ENCODE data around the gene FAM237B.
A peak's percentile ranks its signal among the peaks of the same experiment; 100 is the strongest.
"Not testable (repeated sequence)": the region's sequence is repeated elsewhere in the genome, so short reads cannot be mapped to it uniquely, and the experiment has no call there.

FAM237B gene

DNA sequence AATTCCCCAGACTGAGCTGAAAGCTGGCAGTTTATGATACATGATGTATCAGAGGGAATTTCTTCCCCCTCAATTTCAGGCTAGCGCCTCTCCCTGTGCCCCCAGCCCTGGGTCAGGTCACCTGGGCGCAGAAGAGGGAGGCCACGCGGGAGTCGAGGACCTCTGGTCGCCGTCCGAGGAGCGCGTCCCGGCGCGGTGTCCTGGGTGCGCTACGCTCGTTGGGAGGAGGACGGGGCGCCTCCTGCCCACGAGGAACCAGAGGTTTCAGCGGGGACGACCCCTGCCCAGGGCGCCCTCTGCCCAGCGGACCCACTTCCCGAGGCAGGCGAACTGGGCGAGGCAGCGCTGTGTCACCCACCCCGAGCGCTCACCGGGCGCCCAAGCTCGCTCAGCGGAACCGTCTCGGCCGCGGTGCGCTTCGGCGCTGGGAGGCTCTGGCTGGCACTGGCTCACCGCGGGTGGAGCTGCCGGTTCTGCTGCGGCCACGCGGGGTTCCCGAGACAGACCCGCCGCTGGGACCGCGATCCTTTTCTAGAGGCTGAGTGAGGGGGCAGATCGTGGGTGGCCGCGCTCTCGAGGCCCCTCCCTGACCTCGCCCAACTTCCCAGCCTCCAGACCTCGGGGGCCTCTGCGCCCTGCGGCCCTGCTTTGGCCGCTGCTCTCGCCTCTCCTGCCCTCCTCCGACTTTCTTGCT is at the start of gene FAM237B:
FAM237B (minus strand) TSS at position 504 of the 694 bp plus-strand sequence. CDS start 1,556 bp downstream, outside the sequence.
- DNase-seq = no peak

DNA sequence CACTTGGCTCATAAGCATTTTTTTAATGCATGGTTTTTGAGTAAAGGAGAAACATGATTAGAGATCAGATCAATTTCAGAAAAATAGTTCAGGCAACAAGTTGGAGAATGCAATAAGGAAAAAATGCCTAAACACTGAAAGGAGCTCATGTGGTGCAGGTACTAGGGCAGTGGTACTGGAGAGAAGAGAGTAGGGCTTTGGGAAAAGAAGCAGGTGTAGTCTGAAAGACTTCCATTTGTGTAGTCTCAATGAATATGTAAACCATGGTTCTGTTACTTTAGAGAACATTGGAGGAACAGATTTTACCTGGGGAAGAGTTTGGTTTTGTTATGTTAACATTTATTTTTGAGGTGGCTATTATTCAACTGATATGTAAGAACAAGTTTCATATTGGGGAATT is 30.9 kb upstream of the FAM237B start:
- no peak for DNase-seq

DNA sequence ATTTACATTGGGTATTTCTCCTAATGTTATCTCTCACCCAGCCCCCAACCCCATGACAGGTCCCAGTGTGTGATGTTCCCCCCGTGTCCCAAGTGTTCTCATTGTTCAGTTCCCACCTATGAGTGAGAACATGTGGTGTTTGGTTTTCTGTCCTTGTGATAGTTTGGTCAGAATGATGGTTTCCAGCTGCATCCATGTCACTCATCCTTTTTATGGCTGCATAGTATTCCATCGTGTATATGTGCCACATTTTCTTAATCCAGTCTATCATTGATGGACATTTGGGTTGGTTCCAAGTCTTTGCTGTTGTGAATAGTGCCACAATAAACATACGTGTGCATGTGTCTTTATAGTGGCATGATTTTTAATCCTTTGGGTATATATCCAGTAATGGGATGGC is 28.9 kb upstream of the FAM237B start:
- not testable (repeated sequence) for DNase-seq

DNA sequence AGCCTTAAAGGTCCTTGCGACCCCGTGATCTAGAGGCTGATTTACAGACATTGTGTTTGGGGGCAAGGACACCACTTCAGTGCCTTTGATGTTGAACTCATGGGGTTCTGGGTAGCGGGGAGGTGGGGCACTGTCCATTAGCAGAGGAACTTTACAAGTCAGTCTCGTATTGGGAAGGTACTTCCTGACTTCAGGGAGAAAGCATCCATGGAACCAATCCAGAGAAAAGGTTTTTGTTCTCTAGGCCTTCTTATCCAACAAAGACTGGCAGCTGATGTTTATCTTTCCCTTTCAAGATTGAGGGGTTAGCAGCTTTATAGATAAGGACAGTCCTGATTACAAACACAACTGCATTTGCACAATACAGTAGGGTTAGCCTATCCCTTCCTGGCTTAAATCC is 28.2 kb upstream of the FAM237B start:
- no peak for DNase-seq

DNA sequence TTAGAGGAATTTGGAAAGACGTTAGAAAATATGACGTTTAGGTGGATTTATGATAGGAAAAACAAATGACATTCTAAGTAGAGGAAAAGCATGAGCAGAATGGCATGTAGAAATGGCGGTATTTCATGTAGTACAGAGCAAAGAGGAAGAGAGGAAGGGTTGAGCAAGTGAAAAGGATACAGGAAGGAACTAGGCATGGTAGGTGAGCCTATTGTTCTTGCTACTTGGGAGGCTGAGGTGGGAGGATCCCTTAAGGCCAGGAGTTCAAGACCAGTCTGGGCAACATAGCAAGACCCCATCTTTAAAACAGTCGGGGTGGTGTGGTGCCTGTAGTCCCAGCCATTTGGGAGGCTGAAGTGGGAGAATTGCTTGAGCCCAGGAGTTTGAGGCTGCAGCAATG is 26.7 kb upstream of the FAM237B start:
- no peak for DNase-seq

DNA sequence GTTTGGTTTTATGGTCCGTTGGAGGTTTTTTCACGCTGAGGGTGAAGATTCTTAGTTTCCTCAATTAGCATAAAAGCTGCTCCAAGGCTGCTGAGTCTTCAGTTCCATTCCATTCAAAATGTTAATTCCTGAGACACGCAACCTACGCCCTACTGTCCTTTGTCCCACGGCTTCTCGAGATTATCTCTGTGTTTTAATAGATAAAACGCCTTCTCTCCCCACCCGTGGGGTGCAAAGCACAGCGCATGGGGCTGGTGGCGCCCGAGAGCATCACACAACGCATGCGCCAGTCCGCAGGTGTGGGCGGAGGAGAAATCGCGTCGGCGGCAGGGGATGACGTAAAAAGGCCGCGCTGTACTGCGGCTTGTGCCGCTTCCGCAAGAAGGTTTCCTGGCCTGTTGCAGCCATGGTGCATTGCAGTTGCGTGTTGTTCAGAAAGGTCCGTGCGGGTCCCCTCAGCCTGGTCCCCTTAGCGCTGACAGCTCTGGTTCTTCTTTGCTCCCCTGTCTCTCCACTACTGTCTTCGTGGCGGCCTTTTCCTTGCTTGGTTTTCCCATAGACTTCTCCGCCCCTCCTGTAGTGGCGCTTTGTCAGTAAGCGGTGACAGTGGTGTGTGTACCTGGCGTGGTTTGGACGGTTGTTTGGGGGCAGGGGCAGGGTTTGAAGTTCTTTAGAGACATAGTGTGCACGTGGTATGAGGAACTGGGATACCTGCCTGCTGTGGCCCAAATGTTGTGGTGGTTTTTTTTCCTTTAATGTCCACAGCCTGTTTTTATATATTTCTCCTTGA is 25.4 kb upstream of the FAM237B start, which contains the start of gene GTPBP10:
GTPBP10 (plus strand) TSS at position 381 of the 790 bp plus-strand sequence; CDS start at position 407, 26 bp downstream.
- DNase-seq = peak; percentile 82

DNA sequence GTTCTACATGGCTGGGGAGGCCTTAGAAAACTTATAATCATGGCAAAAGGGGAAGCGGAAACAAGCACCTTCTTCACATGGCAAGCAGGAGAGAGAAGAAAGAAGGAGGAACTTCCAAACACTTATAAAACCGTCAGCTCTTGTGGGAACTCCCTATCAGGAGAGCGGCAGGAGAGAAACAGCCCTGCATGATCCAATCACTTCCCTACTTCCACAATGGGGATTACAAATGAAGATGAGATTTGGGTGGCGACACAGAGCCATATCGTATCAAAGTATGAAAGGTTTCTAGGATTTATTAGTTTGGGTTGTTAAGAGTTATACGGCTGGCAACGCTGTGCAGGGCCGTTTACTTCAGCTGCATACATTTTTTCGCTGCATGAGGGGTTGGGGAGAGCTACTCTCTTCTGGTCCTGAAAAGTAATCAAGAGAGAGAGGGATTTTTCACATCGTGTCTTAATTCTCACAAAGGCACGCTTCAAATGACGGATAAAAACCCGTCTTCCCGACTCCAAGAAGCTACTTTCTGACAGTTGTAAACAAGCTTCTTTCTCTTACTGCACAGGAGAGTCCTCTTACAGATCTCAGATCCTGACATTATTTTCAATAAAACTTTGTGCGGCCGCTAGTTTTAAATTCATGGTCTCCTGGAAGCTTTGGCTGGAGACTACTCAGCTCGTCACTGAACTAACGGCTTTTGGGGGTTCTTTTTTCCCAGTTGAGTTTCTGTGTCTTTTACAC is 24.7 kb upstream of the FAM237B start:
- DNase-seq = peak; percentile 24

DNA sequence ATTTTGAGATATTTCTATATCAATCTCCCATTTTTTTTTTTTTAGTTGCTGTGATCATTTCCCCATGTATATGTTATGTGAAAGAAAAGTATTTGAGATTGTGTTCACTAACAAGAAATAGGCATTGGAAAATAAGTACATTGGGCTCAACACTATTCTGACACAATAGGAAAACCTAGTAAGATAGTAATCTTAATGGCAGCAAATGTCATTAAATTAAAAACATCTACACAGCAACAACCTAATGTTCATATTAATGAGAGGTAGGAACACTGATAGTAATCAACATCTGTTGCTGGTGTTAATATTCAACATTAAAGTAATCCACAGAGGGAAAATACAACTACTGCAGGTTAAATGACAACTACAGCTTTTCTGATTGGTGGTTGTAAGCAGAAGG is 23.9 kb upstream of the FAM237B start:
- no peak for DNase-seq

DNA sequence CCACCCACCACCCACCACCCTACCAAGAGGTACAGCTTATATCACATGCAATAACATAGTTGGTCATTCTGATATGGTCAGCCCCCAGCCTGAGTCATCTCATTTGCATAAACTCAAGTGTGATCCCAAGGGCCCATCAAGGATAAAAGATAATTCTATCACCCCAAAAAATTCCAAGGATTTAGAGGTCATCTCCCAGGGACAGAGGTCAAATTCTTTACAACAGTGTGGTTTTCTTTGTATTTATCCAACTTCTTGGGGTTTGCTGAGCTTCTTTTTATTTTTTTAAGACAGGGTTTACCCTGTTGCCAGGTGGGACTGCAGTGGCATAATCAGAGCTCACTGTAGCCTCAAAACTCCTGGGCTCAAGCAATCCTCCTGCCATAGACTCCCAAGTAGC is 16.0 kb upstream of the FAM237B start:
- DNase-seq = no peak

DNA sequence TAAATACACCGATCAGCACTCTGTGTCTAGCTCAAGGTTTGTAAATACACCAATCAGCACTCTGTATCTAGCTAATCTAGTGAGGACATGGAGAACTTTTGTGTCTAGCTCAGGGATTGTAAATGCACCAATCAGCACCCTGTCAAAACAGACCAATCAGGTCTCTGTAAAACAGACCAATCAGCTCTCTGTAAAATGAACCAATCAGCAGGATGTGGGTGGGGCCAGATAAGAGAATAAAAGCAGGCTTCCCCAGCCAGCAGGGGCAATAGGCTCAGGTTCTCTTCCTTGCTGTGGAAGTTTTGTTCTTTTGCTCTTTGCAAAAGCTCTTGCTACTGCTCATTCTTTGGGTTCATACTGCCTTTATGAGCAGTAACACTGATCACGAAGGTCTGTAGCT is 13.8 kb upstream of the FAM237B start:
- DNase-seq = not testable (repeated sequence)

DNA sequence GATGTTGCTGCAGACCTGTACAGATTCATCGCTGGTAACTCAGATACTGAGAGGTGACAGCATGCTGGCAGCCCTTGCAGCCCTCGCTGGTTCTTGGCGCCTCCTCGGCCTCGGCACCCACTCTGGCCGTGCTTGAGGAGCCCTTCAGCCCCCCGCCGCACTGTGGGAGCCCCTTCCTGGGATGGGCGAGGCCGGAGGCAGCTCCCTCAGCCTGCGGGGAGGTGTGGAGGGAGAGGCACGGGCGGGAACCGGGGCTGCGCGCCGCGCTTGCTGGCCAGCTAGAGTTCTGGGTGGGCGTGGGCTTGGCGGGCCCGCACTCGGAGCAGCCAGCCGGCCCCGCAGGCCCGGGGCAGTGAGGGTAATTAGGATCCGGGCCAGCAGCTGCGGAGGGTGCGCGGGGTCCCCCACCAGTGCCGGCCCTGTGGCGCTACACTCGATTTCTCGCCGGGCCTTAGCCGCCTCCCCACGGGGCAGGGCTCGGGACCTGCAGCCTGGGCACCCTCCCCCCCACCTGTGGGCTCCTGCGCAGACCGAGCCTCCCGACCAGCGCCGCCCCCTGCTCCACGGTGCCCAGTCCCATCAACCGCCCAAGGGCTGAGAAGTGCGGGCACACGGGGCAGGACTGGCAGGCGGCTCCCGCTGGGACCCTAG is 13.2 kb upstream of the FAM237B start:
- DNase-seq = no peak

DNA sequence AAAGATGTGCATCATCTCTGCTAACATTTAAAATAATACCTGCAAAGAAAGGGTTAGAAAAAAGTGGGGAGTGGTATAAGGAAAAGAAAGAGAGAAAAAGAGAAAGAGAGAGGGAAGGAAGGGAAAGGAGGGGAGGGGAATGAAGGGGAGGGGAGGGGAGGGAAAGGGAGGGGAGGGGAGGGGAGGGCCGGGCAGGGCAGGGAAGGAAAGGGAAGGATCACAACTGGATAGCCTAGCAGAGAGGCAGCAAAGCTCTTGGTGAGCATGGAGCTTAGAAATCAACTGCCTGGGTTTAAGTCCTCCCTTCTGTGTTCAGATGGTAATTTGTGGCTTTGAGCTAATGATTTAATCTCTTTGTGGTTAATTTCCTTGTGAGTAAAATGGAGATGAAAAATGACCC is 5.4 kb upstream of the FAM237B start:
- DNase-seq = no peak

DNA sequence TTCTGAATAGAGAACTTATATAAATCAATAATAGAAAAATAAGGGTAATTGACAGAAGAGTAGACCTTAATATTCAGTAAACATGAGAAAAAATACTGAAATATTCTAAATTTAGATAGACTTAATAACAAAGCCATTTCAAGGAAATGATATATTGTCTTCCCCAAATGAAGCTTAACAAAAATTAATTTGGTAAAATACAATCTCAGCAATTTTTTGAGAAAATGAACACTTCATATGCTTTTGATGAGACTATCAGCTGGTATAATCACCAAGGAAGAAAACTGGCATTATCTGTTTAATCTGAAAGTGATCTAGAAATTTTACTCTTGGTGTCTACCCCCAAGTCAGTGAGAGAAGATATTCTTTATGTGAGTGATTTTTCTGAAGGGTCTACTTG is 1.7 kb upstream of the FAM237B start:
- DNase-seq = no peak

DNA sequence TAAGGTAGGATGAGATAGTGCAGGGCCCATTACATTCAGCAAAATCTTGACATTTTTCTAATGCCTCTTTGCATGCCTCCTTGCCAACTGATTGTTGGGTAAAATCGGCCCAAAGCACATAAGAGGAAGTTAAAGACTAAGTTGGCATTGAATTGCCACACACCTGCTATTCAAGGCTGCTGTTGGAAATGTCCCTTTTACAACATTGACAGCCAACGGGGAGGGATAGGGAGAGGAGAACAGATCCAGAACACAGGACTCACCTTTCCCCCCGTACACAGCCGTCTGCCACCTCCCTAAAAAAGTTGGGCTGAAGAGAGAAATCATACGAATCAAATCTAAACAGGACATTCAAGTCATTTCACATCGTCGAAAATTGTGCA is 695 bp downstream of the FAM237B start:
- no peak for DNase-seq

DNA sequence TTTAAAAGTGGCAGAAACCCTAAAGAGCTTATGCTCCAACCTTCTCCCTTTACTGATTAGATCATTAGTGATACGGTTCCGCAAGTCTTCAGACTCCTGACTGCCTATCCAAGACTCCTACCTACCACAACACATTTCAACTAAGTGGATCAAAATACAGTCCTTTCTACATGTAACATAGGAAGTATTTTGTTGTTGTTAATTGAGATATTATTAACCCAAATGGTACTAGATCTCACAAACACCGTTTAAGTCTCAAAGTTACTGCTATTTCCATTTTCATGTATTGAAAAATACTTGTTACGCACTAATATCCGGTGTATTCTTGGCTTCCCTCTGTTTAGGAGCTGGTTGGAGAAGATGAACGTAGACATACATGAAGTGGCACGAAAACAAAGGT is 1.1 kb downstream of the FAM237B start:
- DNase-seq = no peak

DNA sequence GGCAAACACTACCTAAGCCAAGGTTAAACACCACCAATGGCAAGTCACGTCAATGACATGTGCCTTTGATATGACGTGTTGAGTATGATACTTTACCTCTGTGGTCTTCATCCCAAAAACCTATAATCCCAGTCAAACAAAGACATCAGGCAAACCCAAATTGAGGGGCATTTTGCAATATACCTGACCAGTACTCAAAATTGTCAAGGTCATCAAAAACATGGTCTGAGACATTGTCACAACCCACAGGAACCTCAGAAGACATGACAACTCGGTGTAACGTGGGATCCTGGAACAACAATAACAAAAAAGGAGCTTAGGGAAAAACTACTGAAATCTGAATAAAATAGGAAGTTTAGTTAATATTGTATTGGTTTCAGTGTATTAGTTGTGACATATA is 7.2 kb downstream of the FAM237B start:
- DNase-seq = no peak

DNA sequence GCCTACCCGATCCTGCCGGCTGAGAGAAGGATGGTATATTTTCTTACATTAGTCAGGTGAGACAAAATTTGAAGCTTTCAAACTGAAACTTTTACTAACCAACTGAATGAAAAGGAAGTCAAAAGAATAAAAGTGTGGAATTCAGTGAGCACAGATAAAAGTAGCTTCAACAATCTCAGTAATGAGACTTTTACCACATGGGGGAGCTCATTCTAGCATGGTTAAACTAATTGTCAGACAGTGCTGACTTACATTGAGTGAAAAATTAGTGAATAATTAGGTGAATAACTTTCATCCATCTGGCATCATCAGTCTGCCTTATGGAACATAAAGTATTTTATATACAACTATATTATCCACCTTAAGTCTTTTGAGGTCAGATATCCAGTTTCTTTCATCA is 8.4 kb downstream of the FAM237B start:
- DNase-seq = no peak

DNA sequence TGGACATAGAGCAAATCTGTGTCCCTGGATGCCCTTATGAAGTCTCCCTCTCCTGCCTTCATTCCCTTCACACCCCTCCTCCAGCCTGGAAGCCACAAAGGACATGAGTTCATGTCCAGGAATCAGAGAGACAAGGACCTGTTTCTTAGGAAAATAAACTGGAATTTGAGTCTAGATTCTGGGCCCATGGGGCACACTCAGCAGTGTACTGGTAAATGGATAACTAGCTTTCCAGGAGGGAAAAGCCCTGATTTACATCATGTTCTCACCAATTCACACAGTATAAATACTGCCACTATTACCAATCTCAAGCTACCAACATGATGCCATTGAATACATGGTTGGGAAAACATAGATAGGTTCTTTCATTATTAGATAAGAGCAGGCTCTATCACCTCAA is 9.9 kb downstream of the FAM237B start:
- no peak for DNase-seq

DNA sequence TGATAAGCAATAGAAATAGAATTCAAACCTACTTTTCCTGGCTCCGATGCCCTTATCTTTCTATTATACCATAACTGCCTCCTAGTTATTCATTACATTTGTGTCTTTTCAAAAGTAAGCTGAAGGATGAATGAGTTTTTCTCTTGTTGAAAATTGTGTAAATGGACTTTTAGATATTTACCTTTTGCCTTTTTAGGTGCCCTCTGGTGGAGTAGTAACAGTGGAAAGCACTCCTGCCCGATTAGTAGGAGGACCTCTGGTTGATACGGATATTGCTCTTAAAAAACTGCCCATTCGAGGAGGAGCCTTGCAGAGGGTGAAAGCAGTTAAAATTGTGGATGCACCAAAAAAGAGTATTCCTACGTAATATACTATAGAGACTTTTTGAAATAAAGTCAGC is 11.2 kb downstream of the FAM237B start:
- DNase-seq = no peak

DNA sequence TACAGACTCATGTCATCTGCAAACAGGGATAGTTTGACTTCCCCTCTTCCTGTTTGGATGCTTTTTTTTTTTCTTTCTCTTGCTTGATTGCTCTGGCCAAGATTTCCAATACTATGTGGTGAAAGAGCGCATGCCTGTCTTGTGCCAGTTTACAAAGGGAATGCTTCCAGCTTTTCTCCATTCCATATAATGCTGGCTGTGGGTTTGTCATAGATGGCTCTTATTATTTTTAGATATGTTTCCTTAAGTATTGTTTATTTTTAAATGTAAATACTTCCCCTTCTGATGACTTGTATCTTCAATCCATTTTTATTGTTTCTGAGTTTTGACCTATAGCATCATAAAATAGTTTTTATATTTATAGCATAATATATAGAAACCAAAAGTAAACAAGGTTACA is 17.9 kb downstream of the FAM237B start:
- DNase-seq = no peak

DNA sequence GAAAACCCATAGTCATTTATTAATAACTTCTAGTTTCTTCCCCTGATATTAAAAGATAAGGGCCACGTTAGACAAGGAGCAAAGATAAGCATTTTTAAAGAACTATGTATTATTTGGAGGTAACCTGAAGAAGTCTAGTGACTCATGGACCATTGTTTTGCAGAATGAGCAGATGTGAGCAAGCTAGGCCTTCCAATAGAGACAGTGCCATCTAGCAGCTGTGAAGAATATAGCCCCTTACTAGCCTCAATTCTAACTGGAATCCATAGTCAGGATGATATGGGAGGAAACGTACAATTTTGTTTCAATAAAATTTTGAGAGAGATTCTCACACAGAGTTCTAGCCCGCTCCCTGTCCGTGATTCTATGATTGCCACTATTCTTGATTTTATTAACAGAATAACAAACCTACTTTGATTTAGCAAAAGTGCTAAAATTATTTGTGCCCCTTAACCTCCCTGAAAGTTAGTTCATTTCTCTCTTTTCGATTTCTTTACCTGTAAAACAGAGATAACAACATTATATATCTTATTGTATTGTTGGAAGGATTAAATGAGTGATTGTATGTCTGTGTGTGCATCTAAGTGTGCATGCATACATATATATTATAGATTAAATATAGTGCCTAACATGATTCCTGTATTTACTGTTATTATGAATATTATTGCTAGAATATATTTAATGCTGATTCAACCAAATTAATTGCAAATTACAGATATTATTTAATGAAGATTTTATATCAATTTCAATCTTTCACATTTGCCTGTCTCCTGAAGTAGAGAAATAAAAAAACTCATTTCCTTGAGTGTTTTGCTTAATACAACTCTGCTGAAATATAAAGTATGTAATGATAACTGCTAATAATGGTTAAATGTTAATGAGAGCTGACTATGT is 22.7 kb downstream of the FAM237B start:
- peak; percentile 51 for DNase-seq
